NCI-H345 treated with DMSO at 0.1 percent for 48 hours (cell line): ENCODE data around the gene GLE1.
"Not testable (repeated sequence)": the region's sequence is repeated elsewhere in the genome, so short reads cannot be mapped to it uniquely, and the experiment has no call there.

Experiments
- DNase-seq: peaks from one replicate; lab custom pipeline; 2025; ENCODE audit not compliant: unreplicated experiment; lab: John Stamatoyannopoulos, UW

The GLE1 gene

DNA sequence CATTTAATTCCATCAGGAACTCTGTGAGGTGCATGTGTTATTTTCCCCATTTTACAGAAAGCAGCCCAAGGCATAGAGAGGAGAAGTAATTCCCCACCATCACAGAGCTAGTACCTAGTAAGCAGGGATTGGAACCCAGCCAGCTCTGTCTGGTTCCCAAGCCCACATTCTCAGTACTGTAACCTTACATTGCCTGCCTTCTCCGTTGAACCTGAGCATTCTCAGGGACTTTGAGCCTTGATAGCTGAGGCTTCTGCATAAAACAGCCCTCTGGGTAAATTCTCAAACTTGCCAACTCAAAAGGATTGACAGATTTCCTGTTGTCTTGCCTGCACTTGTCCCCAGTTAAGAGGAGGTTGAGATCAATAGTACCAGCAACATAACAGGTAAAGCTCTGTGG lies 9.2 kb upstream of the GLE1 start:
- DNase-seq: no peak

GRCh38 chr9:128495804-128496417 lies 8.6 kb upstream of the GLE1 start:
- DNase-seq: no peak

DNA sequence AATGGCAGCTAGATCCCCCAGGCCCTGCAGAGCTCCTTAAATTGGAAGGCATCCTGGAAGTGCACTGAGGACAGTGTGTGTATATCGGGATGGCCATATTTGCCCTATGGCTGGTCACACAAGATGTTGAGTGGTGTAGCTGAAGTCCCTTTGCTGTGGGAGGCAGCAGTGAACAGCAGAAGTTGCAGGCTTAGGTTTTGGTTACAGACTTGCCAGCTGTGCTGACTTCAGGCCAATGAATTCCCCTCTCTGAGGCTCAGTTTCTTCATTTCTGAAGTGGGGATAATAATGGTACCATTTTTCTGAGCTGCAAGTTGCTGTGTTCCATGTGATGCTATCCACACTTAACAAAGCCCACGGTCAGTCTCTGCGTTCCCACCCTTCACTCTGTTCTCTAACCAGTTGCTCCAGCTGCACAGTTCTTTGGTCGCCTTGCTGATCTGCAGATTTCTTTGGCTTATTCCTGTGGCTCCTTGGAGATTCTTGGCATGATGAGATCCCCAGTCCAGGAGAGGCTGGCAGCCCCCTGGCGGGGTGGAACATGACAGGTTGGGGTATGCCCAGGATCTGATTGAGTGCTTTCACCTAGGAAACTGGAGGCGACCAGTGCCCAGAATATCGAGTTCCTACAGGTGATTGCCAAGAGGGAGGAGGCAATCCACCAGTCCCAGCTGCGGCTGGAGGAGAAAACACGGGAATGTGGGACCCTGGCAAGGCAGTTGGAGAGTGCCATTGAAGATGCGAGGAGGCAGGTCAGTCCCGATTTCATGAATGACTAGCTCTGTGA lies 6.5 kb upstream of the GLE1 start:
- no peak for DNase-seq

DNA sequence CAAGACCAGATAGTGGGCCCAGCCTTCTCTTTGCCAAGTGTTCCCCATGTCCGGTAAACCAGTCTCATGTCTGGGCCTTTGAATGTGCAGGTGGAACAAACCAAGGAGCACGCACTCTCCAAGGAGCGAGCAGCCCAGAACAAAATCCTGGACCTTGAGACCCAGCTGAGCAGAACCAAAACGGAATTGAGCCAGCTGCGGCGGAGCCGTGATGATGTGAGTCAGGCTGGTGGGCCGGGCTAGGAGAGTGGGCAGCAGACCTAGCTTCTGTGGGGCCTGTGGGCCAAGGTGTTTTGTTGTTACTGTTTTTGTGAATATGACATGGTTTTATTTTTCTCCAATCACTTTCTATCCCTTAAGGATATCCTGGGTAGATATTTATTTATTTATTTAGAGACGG lies 5.6 kb upstream of the GLE1 start:
- no peak for DNase-seq

DNA sequence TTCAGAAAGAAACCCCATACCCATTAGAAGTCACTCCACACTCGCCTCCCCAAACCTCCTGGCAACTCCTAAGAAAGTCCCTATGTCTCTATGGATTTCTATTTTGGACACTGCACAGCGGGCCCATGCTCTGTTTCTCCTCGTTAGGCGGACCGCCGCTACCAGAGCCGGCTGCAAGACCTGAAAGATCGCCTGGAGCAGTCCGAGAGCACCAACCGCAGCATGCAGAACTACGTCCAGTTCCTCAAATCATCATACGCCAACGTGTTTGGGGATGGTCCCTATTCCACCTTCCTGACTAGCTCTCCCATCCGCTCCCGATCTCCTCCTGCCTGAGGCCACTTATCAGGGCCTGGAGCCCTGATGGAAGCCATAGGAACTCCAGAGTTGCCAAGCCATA lies 4.6 kb upstream of the GLE1 start:
- no peak for DNase-seq

GRCh38 chr9:128503415-128503825 lies 1.1 kb upstream of the GLE1 start:
- DNase-seq: not testable (repeated sequence)

GRCh38 chr9:128503870-128504269 lies 649 bp upstream of the GLE1 start:
- DNase-seq: no peak

DNA sequence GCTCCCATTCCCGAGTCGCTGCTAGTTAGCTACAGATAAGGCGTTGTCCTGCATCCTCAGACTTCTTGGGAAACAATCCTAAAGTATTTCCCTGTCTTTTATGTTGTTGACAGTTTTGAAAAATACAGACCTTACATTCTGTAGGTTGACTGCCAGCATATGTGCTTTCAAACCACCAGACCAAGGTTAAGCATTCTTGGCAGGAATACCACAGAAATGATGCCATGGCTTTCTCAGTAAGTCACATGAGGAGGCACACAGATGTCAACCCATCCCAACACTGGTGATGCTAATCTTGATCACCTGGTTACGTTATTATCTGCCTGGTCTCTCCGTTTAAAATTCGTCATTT lies 871 bp downstream of the GLE1 start:
- no peak for DNase-seq

GRCh38 chr9:128505906-128506305 lies 1.4 kb downstream of the GLE1 start:
- DNase-seq: not testable (repeated sequence)

- no peak for DNase-seq
Measured at GRCh38 chr9:128512820-128513219, 8.3 kb downstream of the GLE1 start.

- no peak for DNase-seq
Measured at GRCh38 chr9:128521956-128522355, 17.4 kb downstream of the GLE1 start.

- DNase-seq: peak; percentile 72
Measured at GRCh38 chr9:128523199-128523925, 18.8 kb downstream of the GLE1 start.

DNA sequence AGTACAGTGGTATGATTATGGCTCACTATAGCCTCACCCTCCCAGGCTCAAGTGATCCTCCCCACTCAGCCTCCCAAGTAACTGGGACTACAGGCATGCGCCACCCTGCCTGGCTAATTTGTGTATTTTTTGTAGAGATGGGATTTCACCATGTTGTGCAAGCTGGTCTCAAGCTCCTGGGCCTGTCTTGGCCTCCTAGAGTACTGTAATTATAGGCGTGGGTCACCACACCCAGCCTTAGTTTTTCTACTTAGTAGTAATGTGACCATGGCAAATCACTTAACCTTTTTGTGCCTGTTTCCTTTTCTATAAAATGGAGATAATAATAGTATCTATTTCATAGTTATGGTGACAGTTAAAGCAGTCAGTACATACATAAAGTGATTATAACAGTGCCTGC lies 22.2 kb downstream of the GLE1 start:
- no peak for DNase-seq

DNA sequence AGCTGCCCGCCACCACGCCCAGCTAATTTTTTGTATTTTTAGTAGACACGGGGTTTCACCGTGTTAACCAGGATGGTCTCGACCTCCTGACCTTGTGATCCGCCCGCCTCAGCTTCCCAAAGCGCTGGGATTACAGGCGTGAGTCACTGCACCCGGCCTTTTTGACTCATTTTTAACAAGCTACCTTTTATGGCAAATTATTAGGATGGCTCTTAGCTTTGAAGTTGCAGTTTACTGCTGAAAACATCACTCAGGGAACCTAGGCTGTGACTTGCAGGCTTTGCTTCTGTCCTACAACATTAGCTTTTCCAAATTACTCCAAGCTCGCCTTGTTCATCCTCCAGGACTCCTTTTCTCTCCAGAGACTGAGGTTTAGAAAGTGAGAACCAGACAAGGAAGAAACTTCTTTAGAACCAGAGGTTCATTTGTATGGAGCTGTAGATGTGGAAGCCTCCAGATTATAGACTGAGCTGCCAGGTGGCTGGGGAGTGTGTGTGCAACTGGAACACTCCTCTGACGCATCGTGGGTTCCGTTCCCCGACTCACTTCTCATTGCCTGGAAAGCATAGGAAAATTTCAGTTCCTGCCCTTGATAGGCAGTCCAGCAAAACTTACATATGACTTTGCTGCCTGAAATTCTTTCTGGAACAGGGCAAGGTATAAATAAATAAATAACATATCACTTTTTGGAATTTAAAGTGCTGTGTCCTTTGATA lies 24.1 kb downstream of the GLE1 start:
- no peak for DNase-seq

GRCh38 chr9:128529191-128529590 lies 24.7 kb downstream of the GLE1 start:
- no peak for DNase-seq

- DNase-seq: no peak
Measured at GRCh38 chr9:128532581-128532980, 28.1 kb downstream of the GLE1 start.

DNA sequence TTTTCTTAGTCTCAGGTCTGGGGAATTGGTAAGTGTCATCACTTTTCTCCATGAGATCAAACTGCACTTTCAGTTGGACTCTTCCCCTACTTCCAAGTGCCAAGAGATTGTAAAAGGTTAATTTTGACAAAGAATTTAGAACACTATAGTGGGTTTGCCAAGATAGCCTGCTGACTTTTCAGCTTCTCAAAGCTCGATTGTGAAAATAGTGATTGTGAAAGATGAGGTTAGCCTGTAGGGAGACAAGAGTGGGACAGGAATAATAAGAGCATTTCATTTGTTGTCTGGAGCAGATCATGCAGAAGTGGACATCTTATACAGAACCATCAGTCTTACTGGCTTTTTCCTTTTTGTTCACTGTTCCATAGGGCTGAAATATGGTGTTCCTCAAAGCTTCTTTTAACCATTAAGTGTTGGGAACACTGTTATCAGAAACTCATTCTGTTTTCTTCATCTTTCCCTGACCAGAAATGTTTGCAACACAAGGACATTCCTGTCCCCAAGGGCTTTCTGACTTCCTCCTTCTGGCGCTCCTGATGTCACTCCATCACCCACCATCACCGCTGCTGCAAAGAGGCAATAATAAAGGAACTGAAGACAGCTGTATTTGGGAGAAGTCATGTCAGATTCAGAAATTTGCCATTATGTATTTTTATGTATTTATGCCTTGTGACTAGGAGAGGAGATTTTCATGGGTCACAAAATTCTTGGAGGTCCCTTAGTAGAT lies 36.3 kb downstream of the GLE1 start:
- DNase-seq: no peak

- DNase-seq: no peak
Measured at GRCh38 chr9:128546504-128546903, 42.0 kb downstream of the GLE1 start.

GRCh38 chr9:128548876-128549275 lies 44.4 kb downstream of the GLE1 start:
- DNase-seq: no peak

GRCh38 chr9:128550226-128550625 lies 45.7 kb downstream of the GLE1 start:
- no peak for DNase-seq
